Stimulated activated CD4-positive, alpha-beta T cell treated with anti-CD3 and anti-CD28 coated beads, Interleukin-12 subunit alpha, Interleukin-12 subunit beta, amount 100 ng/mL, for 24 hours (primary cell): ENCODE data around the gene SH2D3C.
A peak's percentile ranks its signal among the peaks of the same experiment; 100 is the strongest.

Source experiments
- DNase-seq, 2 experiments: peaks; one replicate each; pipeline ENCODE4 v3.0.0-alpha.2; 2020; ENCODE audit warnings: low read depth in 2 of 2

Gene SH2D3C

DNA sequence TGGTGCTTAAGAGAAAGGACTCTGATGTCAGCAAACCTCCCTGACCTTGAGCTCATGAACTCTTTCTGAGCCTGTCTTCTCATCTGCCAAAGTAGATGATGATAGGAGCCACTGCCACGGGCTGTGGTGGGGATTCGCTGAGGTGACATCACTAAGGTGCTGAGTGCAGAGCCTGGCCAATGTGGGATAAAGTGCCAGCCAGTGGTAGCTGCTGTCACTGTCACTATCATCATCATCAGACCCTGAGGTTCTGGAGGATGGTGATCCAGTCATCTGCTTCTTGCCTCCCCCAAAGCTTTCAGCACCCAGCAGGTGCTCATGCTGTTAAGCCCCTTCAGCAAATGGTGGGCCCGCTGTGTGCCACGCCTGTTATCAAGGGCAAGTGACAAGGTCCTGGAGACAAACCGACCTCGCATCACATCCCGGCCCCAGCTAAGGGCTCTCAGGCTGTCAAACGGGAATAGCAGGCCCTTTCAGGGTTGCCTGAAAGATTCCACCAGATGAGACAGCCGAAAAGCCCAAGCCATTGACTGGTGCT lies 30.6 kb upstream of the SH2D3C start:
- DNase-seq = no peak

- no peak for DNase-seq
These were observed 30.0 kb upstream of the SH2D3C start for GRCh38 chr9:127808347-127809001.

- no peak for DNase-seq
These were observed 28.4 kb upstream of the SH2D3C start for GRCh38 chr9:127806871-127807270.

GRCh38 chr9:127805620-127806019 lies 27.2 kb upstream of the SH2D3C start:
- DNase-seq = no peak

DNA sequence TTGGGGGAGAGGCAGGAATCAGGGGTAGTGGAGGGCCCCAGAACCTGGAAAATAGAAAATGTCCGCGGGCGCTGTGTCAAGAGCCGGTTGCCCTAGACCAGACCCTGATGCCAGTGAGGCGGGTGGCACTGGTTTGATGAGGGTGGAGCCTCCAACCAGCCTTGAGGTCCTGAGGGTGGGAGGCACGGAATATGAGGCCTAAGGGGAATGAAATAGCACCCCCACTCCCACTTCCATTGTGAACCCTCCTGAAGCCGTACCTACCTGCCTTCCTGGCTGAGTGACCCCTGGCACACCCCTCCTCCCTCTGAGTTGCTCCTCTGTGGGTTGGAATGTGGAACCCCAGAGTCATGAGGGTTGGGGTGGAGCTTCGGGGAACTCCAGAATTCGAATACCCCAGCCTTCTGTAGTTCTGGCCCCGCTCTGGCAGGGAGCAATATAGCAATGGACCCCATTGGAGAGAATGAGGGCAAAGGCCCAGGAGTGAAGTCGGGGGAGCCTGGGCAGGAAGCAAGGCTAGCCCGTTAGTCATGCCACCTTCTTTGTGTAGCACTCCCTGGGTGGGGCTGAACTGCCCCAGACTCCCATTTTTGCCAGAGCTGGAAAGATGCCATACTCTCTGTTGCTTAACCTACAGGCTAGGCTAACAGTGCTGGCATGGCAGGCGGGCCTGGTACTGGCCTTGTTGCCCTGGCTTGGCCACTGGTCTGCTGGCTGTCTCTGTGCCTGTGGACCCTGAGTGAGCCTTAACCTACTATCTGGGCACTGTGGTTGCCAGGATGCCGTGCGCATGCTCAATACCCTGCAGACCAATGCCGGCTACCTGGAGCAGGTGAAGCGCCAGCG lies 25.3 kb upstream of the SH2D3C start:
- no peak for DNase-seq

- peak; percentile 65 to 79 for DNase-seq
These were observed 24.3 kb upstream of the SH2D3C start, which contains the start of gene FPGS for GRCh38 chr9:127802576-127803443. Gene FPGS (plus strand): TSS chr9:127802882. CDS start chr9:127802925, 43 bp downstream.

GRCh38 chr9:127801955-127802575 lies 23.6 kb upstream of the SH2D3C start:
- no peak for DNase-seq

GRCh38 chr9:127796852-127797370 lies 18.4 kb upstream of the SH2D3C start:
- DNase-seq = no peak

DNA sequence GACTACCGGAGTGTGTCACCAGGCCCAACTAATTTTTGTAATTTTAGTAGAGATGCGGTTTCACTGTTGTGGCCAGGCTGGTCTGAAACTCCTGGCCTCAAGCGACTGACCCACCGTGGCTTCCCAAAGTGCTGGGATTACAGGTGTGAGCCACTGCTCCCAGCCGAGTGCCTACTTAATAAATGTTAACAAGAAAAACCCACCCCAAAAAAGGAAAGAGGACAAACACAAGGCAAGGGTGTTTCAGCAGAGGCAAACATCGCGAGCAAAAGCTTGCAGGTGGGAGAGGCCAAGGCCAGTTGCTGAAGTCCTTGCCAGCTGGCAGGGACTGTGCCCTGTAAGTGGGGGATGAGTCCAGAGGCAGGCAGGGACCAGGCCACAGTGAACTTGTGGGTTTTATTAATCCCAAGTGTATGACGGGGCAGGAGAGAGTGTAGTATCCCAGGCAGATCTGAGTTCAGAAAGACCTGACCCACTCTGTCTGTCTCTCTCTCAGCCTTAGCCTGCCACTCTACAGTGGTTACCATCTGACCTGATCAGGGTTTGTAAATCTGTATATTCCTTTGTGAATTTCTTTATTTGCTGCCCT lies 17.9 kb upstream of the SH2D3C start:
- DNase-seq = no peak

- DNase-seq = no peak
These were observed 15.7 kb upstream of the SH2D3C start for GRCh38 chr9:127794001-127794791.

- DNase-seq = no peak
These were observed 14.7 kb upstream of the SH2D3C start for GRCh38 chr9:127793093-127793708.

DNA sequence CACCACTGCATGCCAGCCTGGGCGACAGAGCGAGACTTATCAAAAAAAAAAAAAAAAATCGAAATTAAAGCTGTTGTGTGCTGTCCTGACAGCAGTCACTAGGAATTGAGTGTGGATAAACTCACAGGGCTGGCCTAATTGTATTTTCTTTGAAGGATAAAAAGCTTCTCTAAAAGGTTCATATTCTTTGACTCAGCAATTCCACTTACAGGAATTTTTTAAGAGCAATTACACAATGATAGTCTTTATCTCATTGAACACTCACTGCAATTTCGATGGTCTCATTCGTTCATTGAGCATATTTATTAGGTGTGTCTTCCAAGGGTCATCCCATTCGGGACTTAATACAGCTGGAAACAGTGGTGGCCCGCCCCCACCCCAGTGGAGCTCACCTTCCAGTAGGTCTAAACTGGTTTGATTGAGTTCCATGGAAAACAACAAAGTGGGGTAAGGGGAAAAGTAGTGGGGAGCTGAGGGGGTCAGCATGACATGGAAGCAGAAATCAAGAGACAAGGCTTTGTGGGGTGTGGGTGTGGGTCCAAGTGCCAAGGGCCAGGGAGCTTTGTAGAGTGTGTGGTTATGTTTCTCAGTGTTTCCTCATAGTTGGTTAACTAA lies 14.1 kb upstream of the SH2D3C start:
- DNase-seq = no peak

DNA sequence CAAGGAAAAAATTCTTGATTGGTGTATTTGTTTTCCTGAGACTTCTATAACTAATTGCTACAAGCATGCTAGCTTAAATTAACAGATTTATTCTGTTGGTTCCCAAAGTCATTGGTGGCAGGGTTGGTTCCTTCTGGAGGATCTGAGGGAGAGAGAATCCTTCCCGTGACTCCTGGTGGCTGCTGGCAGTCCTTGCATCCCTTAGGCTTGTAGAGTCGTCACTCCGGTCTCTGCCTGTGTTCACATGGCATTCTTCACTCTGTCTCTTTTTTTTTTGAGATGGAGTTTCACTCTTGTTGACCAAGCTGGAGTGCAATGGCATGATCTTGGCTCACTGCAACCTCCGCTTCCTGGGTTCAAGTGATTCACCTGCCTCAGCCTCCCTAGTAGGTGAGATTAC lies 12.6 kb upstream of the SH2D3C start:
- DNase-seq = no peak

DNA sequence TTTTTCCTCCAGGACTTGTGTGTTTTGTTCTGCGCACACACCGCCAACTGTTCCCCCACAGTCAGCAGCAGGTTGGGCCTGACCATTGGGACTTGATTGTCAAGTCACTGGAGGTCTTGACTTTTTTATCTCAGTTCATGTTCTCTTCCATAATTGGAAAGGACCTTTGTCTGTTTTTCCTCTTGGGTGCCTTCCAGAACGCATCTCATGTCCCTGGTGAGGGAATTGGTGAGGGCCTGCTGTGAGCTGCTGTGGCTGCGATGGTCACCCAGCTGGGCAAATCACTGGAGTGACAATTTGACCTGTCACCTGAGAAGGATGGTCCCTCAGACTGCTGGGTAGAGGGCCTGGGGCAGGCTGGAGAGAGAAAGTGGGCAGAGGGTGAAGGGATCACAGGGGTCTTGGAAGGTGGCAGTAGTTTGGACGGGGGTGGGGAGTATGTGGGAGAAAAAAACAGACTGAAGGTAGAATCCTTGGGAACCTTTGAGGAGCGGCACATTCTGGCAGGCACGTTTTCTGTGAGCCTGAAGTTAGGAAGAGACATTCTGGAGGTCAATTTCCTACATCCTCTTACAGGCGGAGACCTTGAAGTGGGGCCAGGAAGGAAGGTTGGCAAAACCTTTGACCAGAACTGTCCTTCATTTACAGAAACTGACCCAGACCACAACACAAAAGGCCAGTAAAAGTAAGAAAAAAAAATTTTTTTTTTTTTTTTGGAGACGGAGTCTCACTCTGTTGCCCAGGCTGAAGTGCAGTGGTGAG lies 11.8 kb upstream of the SH2D3C start:
- DNase-seq = no peak

GRCh38 chr9:127789179-127789578 lies 10.7 kb upstream of the SH2D3C start:
- DNase-seq = no peak

DNA sequence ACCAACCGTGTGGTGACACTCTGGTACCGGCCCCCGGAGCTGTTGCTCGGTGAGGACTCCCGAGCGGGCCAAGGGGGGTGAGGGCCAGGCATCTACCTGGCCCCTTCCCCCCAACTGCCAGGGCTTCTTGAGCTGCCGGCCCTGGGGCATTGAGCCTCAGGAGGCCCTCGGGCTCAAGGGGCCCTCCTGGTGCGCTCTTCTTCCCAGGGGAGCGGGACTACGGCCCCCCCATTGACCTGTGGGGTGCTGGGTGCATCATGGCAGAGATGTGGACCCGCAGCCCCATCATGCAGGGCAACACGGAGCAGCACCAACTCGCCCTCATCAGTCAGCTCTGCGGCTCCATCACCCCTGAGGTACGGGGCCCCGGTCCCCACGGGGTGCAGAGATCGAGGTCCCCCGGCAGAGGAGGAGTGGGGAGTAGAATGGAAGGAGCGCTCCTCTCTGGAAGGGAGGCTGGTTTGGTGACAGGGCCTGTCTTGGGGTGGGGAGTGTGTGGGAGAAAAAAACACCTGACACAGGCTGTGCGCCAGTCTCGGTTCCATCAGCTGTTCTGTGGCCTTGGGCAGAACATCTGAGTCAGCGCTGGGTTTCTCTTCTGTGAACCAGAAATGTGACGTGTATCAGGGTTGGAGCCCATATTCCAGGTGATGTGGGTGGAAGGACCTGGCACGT lies 10.0 kb upstream of the SH2D3C start:
- DNase-seq = peak; percentile 61 to 76

GRCh38 chr9:127786773-127787104 lies 8.3 kb upstream of the SH2D3C start:
- no peak for DNase-seq
